HepG2 (cell line): Measurements from ENCODE around the gene PSMB3. TPM values are rescaled to one million over a fixed set of nuclear protein-coding genes. Genes with fewer than 3 reads are reported as not detected.
A peak's percentile ranks its signal among the peaks of the same experiment; 100 is the strongest.

ENCODE experiments used
- HNF4G ChIP-seq, 2 experiments: sonication (generic) in 1 of 2; formaldehyde crosslinking in 1 of 2; IDR thresholded peaks; 2 replicates each; pipeline versions ENCODE4 v1.4.0 to v1.6.1; 2011 to 2020; ENCODE audit warnings: borderline replicate concordance in 2 of 2, low read depth in 2 of 2, mild to moderate bottlenecking in 2 of 2, low read length in 1 of 2, missing genetic modification reagents in 1 of 2, moderate library complexity in 1 of 2
- TBP ChIP-seq: sonication (generic); formaldehyde crosslinking; IDR thresholded peaks from 2 replicates; pipeline ENCODE4 v1.5.0; 2020; ENCODE audit warnings: missing genetic modification reagents
- TBX2 ChIP-seq: sonication (generic); formaldehyde crosslinking; IDR thresholded peaks from 2 replicates; pipeline ENCODE4 v1.5.0; 2020; ENCODE audit warnings: missing genetic modification reagents, mild to moderate bottlenecking, borderline replicate concordance
- ZNF251 ChIP-seq: sonication (generic); formaldehyde crosslinking; IDR thresholded peaks from 2 replicates; pipeline ENCODE4 v1.9.0; 2021; ENCODE audit warnings: mild to moderate bottlenecking, missing genetic modification reagents
- polyA plus RNA-seq, 8 experiments: library from polyadenylated mRNA; depleted of rRNA in 3 of 8; stranded (reverse) in 7 of 8; unstranded in 1 of 8; fragments of >200 nt; fragmentation: Illumina TruSeq in 4 of 8; extraction: Trizol in 4 of 8; gene quantifications; 2 replicates each; pipeline versions ENCODE4 v1.2.1 to v1.2.3, GENCODE V29; 2011 to 2016; ENCODE audit warnings: low read depth in 4 of 8, missing spikeins in 1 of 8, mixed read lengths in 1 of 8; ENCODE audit not compliant: insufficient read depth in 1 of 8
- total RNA-seq, 5 experiments: library from RNA; depleted of rRNA; stranded (reverse); fragments of >200 nt; fragmentation: Illumina TruSeq; extraction: Trizol; gene quantifications; 2 replicates each; pipeline ENCODE4 v1.2.3, GENCODE V29; 2016; ENCODE audit warnings: low read depth in 1 of 5
- TF ChIP-seq, protein P1 (sequence below): IDR thresholded peaks from 2 replicates; pipeline ENCODE4 v1.6.1; 2016; ENCODE audit warnings: low read depth
- TF ChIP-seq, protein P2 (sequence below): sonication (generic); formaldehyde crosslinking; IDR thresholded peaks from 2 replicates; pipeline ENCODE4 v1.4.0; 2020; ENCODE audit warnings: missing genetic modification reagents, borderline replicate concordance

PSMB3 gene
- total and polyA plus RNA-seq, 2 of the 13 experiments (the other 11 are each of a cell fraction or from before 2014, with no cell fraction given) = 366 to 517 TPM

DNA sequence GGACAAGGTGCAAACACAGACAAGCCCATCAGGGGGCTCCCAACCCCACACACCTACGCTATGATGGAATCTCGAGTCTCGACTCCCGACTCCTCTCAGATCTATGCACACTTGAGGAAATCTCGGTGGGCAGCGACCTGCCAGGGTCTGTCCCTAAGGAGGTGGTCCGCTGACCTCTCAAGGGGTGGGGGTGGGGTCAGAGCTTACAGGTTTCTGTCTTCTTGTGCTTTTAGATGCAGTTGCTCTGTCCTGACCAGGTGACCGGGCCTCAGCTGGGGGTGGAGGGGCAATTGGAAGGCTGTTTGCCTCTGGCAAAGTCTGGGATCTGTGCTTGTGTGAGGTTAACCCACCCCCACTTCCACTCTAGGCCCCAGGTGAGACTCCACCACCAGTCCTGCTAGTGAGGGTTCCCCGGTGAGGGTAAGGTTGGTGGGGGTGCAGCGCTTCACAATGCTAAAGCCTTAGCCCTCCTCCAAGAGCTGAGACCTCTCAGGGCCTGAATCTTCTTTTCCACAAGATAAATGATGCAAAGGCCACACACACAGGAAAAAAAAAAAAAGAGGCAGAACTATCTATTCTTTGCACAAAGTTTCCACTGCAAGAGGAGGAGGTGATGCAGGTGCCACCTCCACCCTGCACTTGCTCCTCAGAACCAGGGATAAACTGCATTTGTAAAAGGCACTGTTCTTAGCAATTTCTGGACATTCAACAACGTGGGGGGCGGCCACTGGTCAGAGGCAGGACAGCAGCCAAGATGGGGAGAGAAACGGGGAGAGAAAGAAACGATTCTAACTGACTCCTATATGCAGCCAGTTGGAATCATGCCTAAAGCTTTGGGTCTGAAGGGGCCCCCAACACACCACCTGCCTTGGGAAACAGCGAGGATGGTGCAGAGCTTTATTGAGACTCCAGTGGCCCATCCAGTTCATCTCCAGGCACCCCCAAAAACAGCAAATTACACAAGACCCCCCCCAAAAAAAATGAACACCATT, 18.3 kb upstream of the PSMB3 start (continued):
- TF ChIP-seq, protein P1, sequence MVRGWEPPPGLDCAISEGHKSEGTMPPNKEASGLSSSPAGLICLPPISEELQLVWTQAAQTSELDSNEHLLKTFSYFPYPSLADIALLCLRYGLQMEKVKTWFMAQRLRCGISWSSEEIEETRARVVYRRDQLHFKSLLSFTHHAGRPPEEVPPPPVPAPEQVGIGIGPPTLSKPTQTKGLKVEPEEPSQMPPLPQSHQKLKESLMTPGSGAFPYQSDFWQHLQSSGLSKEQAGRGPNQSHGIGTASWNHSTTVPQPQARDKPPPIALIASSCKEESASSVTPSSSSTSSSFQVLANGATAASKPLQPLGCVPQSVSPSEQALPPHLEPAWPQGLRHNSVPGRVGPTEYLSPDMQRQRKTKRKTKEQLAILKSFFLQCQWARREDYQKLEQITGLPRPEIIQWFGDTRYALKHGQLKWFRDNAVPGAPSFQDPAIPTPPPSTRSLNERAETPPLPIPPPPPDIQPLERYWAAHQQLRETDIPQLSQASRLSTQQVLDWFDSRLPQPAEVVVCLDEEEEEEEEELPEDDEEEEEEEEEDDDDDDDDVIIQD (CRISPR knock-in tag) = peak; percentile 99
- TF ChIP-seq, protein P2, sequence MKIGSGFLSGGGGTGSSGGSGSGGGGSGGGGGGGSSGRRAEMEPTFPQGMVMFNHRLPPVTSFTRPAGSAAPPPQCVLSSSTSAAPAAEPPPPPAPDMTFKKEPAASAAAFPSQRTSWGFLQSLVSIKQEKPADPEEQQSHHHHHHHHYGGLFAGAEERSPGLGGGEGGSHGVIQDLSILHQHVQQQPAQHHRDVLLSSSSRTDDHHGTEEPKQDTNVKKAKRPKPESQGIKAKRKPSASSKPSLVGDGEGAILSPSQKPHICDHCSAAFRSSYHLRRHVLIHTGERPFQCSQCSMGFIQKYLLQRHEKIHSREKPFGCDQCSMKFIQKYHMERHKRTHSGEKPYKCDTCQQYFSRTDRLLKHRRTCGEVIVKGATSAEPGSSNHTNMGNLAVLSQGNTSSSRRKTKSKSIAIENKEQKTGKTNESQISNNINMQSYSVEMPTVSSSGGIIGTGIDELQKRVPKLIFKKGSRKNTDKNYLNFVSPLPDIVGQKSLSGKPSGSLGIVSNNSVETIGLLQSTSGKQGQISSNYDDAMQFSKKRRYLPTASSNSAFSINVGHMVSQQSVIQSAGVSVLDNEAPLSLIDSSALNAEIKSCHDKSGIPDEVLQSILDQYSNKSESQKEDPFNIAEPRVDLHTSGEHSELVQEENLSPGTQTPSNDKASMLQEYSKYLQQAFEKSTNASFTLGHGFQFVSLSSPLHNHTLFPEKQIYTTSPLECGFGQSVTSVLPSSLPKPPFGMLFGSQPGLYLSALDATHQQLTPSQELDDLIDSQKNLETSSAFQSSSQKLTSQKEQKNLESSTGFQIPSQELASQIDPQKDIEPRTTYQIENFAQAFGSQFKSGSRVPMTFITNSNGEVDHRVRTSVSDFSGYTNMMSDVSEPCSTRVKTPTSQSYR (CRISPR knock-in tag) = no peak; the same call in 1 of the 2 replicates
- TF ChIP-seq ZNF251 (CRISPR knock-in tag) (no peak), HNF4G (IDR thresholded peaks at IDR 0.05; ENCODE audit: borderline replicate concordance, low read depth, low read length) (no peak), HNF4G (CRISPR knock-in tag; IDR thresholded peaks at IDR 0.05; ENCODE audit: borderline replicate concordance, low read depth) (no peak), TBX2 (CRISPR knock-in tag) (peak; percentile 56; the same call in 1 of the 2 replicates), TBP (CRISPR knock-in tag) (no peak)
